Neural progenitor cell (in vitro differentiated cells): Measurements from ENCODE around the gene GCNT2. TPM values are rescaled to one million over a fixed set of nuclear protein-coding genes. Genes with fewer than 3 reads are reported as not detected.
"Not testable (repeated sequence)": the region's sequence is repeated elsewhere in the genome, so short reads cannot be mapped to it uniquely, and the experiment has no call there.

Experiments used
- DNase-seq: peaks from one replicate; pipeline ENCODE4 v3.0.0-alpha.2; 2016; ENCODE audit warnings: low spot score
- H2AFZ ChIP-seq: fragments of 200-600 bp; sonication (generic); replicated peaks from 2 replicates; pipeline ENCODE4 v1.6.1; 2016; ENCODE audit warnings: antibody characterized with exemption
- H3F3A ChIP-seq: fragments of 200-600 bp; sonication (generic); 2 replicates; pipeline ENCODE4 v1.6.1; 2016; ENCODE audit warnings: antibody characterized with exemption, low read depth
- H3K27ac ChIP-seq: fragments of 200-600 bp; sonication (generic); 2 replicates; pipeline ENCODE4 v1.5.1; 2016; ENCODE audit warnings: mild to moderate bottlenecking
- H3K27me3 ChIP-seq: fragments of 200-600 bp; sonication (generic); 2 replicates; pipeline ENCODE4 v1.6.1; 2016; ENCODE audit warnings: mild to moderate bottlenecking, moderate library complexity
- H3K36me3 ChIP-seq: fragments of 200-600 bp; sonication (generic); 2 replicates; pipeline ENCODE4 v1.5.1; 2016
- H3K4me1 ChIP-seq: fragments of 200-600 bp; sonication (generic); 2 replicates; pipeline ENCODE4 v1.6.1; 2016; ENCODE audit warnings: mixed run types
- H3K4me2 ChIP-seq: fragments of 200-600 bp; sonication (generic); 2 replicates; pipeline ENCODE4 v1.6.1; 2016
- H3K4me3 ChIP-seq: fragments of 200-600 bp; sonication (generic); 2 replicates; pipeline ENCODE4 v1.5.1; 2016
- H3K79me2 ChIP-seq: fragments of 200-600 bp; sonication (generic); 2 replicates; pipeline ENCODE4 v1.6.1; 2016; ENCODE audit warnings: low read depth
- H3K9ac ChIP-seq: fragments of 200-600 bp; sonication (generic); 2 replicates; pipeline ENCODE4 v1.6.1; 2016
- H3K9me3 ChIP-seq: fragments of 200-600 bp; sonication (generic); 2 replicates; pipeline ENCODE4 v1.5.1; 2016; ENCODE audit warnings: low read depth
- H4K20me1 ChIP-seq: fragments of 200-600 bp; sonication (generic); 2 replicates; pipeline ENCODE4 v1.6.1; 2016; ENCODE audit warnings: low read depth
- H3K27ac Mint-ChIP-seq: 3 replicates; pipeline ENCODE4 v1.8.0; 2021; ENCODE audit warnings: mixed read lengths
- H3K27me3 Mint-ChIP-seq: 2 replicates; pipeline ENCODE4 v1.8.0; 2022; ENCODE audit warnings: low read depth, mild to moderate bottlenecking, inconsistent platforms, moderate library complexity, mixed read lengths; ENCODE audit not compliant: insufficient read depth
- H3K36me3 Mint-ChIP-seq: 3 replicates; pipeline ENCODE4 v1.8.0; 2021; ENCODE audit warnings: mixed read lengths
- H3K4me1 Mint-ChIP-seq: 3 replicates; pipeline ENCODE4 v1.8.0; 2021; ENCODE audit warnings: mixed read lengths
- H3K4me3 Mint-ChIP-seq: 3 replicates; pipeline ENCODE4 v1.8.0; 2021; ENCODE audit warnings: mild to moderate bottlenecking, moderate library complexity, mixed read lengths
- H3K9me3 Mint-ChIP-seq: 3 replicates; pipeline ENCODE4 v1.8.0; 2020; ENCODE audit warnings: mixed read lengths
- CTCF ChIP-seq: fragments of 200-600 bp; sonication (generic); IDR thresholded peaks from 2 replicates; pipeline ENCODE4 v1.5.1; 2017; ENCODE audit warnings: antibody characterized with exemption, mild to moderate bottlenecking
- EZH2 ChIP-seq: fragments of 200-600 bp; sonication (generic); IDR thresholded peaks from 2 replicates; pipeline ENCODE4 v1.6.1; 2017; ENCODE audit warnings: antibody characterized with exemption, mild to moderate bottlenecking, moderate library complexity
- EZH2phosphoT487 ChIP-seq: fragments of 200-600 bp; sonication (generic); IDR thresholded peaks from 2 replicates; pipeline ENCODE4 v1.6.1; 2017; ENCODE audit warnings: antibody characterized with exemption
- total RNA-seq: library from RNA; depleted of rRNA; stranded (reverse); fragments of >200 nt; gene quantifications from 2 replicates; pipeline ENCODE4 v1.2.3, GENCODE V29; 2015; ENCODE audit warnings: low replicate concordance

Gene GCNT2
- total RNA-seq, 1 donor from 2014 or later: 48.4 TPM

- no peak overlapping the region for H2AFZ ChIP-seq
- Mint-ChIP-seq H3K27me3 (no peaks in the 10 kb centered on the region), H3K27ac (no peak overlapping the region), H3K4me1 (peaks cover 35% of the 10 kb centered on the region), H3K36me3 (peaks cover 3% of the 10 kb centered on the region), H3K4me3 (no peak overlapping the region), H3K9me3 (no peaks in the 10 kb centered on the region)
- no peak overlapping the region for H3K9ac ChIP-seq
- no peaks in the 10 kb centered on the region for H3K27me3 ChIP-seq
- no peaks in the 10 kb centered on the region for H3K36me3 ChIP-seq
- H3K79me2 ChIP-seq: peaks cover 3% of the 10 kb centered on the region
- TF ChIP-seq CTCF: no peak
- TF ChIP-seq EZH2phosphoT487: no peak
- TF ChIP-seq EZH2: no peak
- peak overlapping the region; percentile 63 for H3K4me2 ChIP-seq
- peaks cover 4% of the 10 kb centered on the region for H4K20me1 ChIP-seq
- no peak overlapping the region for H3K4me3 ChIP-seq
- peaks cover 46% of the 10 kb centered on the region for H3K4me1 ChIP-seq
- peaks cover 56% of the 10 kb centered on the region for H3F3A ChIP-seq
- no peaks in the 10 kb centered on the region for H3K9me3 ChIP-seq
- H3K27ac ChIP-seq: peak overlapping the region; percentile 75
- DNase-seq: no peak
Observed at GRCh38 chr6:10579803-10580202, 58.7 kb downstream of the GCNT2 start.

- Mint-ChIP-seq H3K4me3 (no peak overlapping the region), H3K36me3 (peaks cover 2% of the 10 kb centered on the region), H3K27ac (no peak overlapping the region), H3K27me3 (peaks cover under 1% of the 10 kb centered on the region), H3K4me1 (peaks cover 43% of the 10 kb centered on the region), H3K9me3 (no peaks in the 10 kb centered on the region)
- H3K4me1 ChIP-seq: peaks cover 52% of the 10 kb centered on the region
- no peaks in the 10 kb centered on the region for H3K27me3 ChIP-seq
- no peak overlapping the region for H3K9ac ChIP-seq
- H3K36me3 ChIP-seq: no peaks in the 10 kb centered on the region
- peak; percentile 42 for DNase-seq
- no peaks in the 10 kb centered on the region for H3K9me3 ChIP-seq
- TF ChIP-seq CTCF (no peak), EZH2 (no peak), EZH2phosphoT487 (no peak)
- peaks cover 3% of the 10 kb centered on the region for H3K79me2 ChIP-seq
- peak overlapping the region; percentile 63 for H3K4me2 ChIP-seq
- peak overlapping the region; percentile 75 for H3K27ac ChIP-seq
- H3K4me3 ChIP-seq: peak overlapping the region; percentile 6
- peaks cover 4% of the 10 kb centered on the region for H4K20me1 ChIP-seq
- H2AFZ ChIP-seq: no peak overlapping the region
- peaks cover 64% of the 10 kb centered on the region for H3F3A ChIP-seq
Observed at GRCh38 chr6:10580570-10580969, 59.4 kb downstream of the GCNT2 start.

GRCh38 chr6:10581402-10581801 lies 60.3 kb downstream of the GCNT2 start:
- H3K27ac Mint-ChIP-seq, H3K79me2 ChIP-seq, H3K4me3 Mint-ChIP-seq, H2AFZ ChIP-seq, DNase-seq, H3K36me3 Mint-ChIP-seq, H3K4me2 ChIP-seq, H3K9me3 ChIP-seq, H3K4me3 ChIP-seq, H3K27me3 Mint-ChIP-seq, H3K9me3 Mint-ChIP-seq, H3K27me3 ChIP-seq, H4K20me1 ChIP-seq, H3K9ac ChIP-seq, H3K36me3 ChIP-seq: not testable (repeated sequence)
- H3K4me1 ChIP-seq: peaks cover 59% of the 10 kb centered on the region
- peaks cover 51% of the 10 kb centered on the region for H3K4me1 Mint-ChIP-seq
- peak overlapping the region; percentile 75 for H3K27ac ChIP-seq
- peaks cover 68% of the 10 kb centered on the region for H3F3A ChIP-seq

- Histone ChIP-seq H3K79me2 (peaks cover 25% of the 10 kb centered on the region), H4K20me1 (peaks cover 10% of the 10 kb centered on the region), H3K9ac (no peak overlapping the region), H2AFZ (no peak overlapping the region), H3F3A (peaks cover 69% of the 10 kb centered on the region), H3K9me3 (no peaks in the 10 kb centered on the region), H3K4me3 (peak overlapping the region; percentile 36), H3K27me3 (no peaks in the 10 kb centered on the region), H3K36me3 (no peaks in the 10 kb centered on the region), H3K4me2 (peak overlapping the region; percentile 82), H3K4me1 (peaks cover 73% of the 10 kb centered on the region), H3K27ac (peak overlapping the region; percentile 97)
- Mint-ChIP-seq H3K36me3 (no peaks in the 10 kb centered on the region), H3K27me3 (peaks cover 3% of the 10 kb centered on the region), H3K4me1 (peaks cover 51% of the 10 kb centered on the region), H3K9me3 (no peaks in the 10 kb centered on the region), H3K27ac (no peak overlapping the region), H3K4me3 (peak overlapping the region; percentile 52)
- DNase-seq: peak; percentile 88
- TF ChIP-seq EZH2phosphoT487: no peak
- TF ChIP-seq EZH2: no peak
- TF ChIP-seq CTCF: no peak
Observed at GRCh38 chr6:10582774-10583508, 61.8 kb downstream of the GCNT2 start.
